Measurements from ENCODE around the gene PCMT1. TPM values are rescaled to one million over a fixed set of nuclear protein-coding genes. Genes with fewer than 3 reads are reported as not detected.
"Not testable (repeated sequence)": the region's sequence is repeated elsewhere in the genome, so short reads cannot be mapped to it uniquely, and the experiment has no call there.

Gene PCMT1
- total and polyA plus RNA-seq, 2 of the 13 experiments (the other 11 are each of a cell fraction or from before 2014, with no cell fraction given): 112 to 169 TPM

DNA sequence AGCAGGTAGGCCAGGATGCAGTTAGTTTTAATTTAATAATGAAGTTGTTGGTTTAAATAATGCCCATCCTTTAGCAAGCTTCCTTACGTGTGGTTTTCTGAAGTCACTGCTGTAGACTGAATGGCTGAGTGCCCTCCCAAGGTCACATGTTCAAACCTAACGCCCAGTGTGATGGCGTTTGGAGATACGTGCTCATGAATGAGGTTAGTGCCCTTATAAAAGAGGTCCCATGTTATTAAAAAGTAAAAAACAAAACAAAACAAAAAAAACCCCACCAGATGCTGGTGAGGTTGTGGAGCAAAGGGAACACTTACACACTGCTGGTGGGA lies 98.4 kb downstream of the PCMT1 start:
- no TSS peak for BruUV-seq (replicated peaks)
- Histone ChIP-seq H3K27ac (ENCODE audit: extremely low read length, insufficient read depth, low read length) (no peak overlapping the region), H3K4me2 (ENCODE audit: low read depth, low read length) (no peak overlapping the region), H3K79me2 (ENCODE audit: insufficient read depth, low read length) (no peaks in the 10 kb centered on the region), H3K27me3 (ENCODE audit: control insufficient read depth in 1 of 2, insufficient read depth in 2 of 2, low read length in 2 of 2) (no peaks in the 10 kb centered on the region), H4K20me1 (ENCODE audit: insufficient read depth, low read length) (peaks cover 6% of the 10 kb centered on the region; the same call in 1 of the 2 replicates), H3K9ac (ENCODE audit: insufficient read depth, low read depth, low read length) (no peak overlapping the region), H3K36me3 (replicated peaks in 1 of 2; ENCODE audit: control insufficient read depth in 1 of 2, insufficient read depth in 2 of 2, low read length in 2 of 2) (peaks cover 0 to 31% of the 10 kb centered on the region in 2 experiments; a peak in 3 of 5 replicates), H3K4me1 (ENCODE audit: insufficient read depth, low read length) (peaks cover 33% of the 10 kb centered on the region), H2AFZ (ENCODE audit: low read length) (no peak overlapping the region), H3K9me3 (ENCODE audit: low read length) (no peaks in the 10 kb centered on the region), H3K4me3 (replicated peaks in 1 of 3; ENCODE audit: insufficient read depth in 1 of 3, low read depth in 2 of 3, low read length in 3 of 3) (no peak overlapping the region)
- no peak for FAIRE-seq
- ChIA-PET CTCF (ENCODE audit: low intra/inter-chr PET ratio, low total read pairs) (no interaction called here), POLR2A (interaction anchor here (1.5 to 3.3 kb wide), 2 partner anchors 14 to 17 kb away, joined by 6 to 56 read pairs; partner anchors contain the start of gene LRP11)
- intact Hi-C loops (cut with micrococcal nuclease; ENCODE audit: unreplicated experiment) (loop anchor here (1.0 kb wide), 1 partner anchor 12 kb away; no protein-coding TSS in a partner anchor), in situ Hi-C loops (cut with HindIII; ENCODE audit: extremely low pct_ligation_motif_present, low pct_unique_long_range_greater_than_20kb) (loop anchor here (10.0 kb wide), 1 partner anchor 157 kb away; no protein-coding TSS in a partner anchor)
- ATAC-seq: no peak
- 0 out of 2 replicates have a peak, but pooled peaks have one; percentile 4 for TF ChIP-seq AHDC1 (CRISPR knock-in tag; IDR thresholded peaks at IDR 0.05; ENCODE audit: borderline replicate concordance)
- TF ChIP-seq, protein P1, sequence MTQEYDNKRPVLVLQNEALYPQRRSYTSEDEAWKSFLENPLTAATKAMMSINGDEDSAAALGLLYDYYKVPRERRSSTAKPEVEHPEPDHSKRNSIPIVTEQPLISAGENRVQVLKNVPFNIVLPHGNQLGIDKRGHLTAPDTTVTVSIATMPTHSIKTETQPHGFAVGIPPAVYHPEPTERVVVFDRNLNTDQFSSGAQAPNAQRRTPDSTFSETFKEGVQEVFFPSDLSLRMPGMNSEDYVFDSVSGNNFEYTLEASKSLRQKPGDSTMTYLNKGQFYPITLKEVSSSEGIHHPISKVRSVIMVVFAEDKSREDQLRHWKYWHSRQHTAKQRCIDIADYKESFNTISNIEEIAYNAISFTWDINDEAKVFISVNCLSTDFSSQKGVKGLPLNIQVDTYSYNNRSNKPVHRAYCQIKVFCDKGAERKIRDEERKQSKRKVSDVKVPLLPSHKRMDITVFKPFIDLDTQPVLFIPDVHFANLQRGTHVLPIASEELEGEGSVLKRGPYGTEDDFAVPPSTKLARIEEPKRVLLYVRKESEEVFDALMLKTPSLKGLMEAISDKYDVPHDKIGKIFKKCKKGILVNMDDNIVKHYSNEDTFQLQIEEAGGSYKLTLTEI (CRISPR knock-in tag; conservative IDR thresholded peaks at IDR 0.05): no peak
- no peak for TF ChIP-seq ZNF776 (CRISPR knock-in tag; IDR thresholded peaks at IDR 0.05)
- TF ChIP-seq HDAC1 (CRISPR knock-in tag; IDR thresholded peaks at IDR 0.05): 0 out of 2 replicates have a peak, but pooled peaks have one; percentile 9
- 94% methylated on average over 4 of the region's 4 CpGs for WGBS (ENCODE audit: low lambda C conversion rate)
- no peak for DNase-seq (ENCODE audit: low spot score)

- H4K20me1 ChIP-seq (ENCODE audit: insufficient read depth, low read length); FAIRE-seq; BruUV-seq (replicated peaks); H3K9me3 ChIP-seq (ENCODE audit: low read length); H3K9ac ChIP-seq (ENCODE audit: insufficient read depth, low read depth, low read length); H3K79me2 ChIP-seq (ENCODE audit: insufficient read depth, low read length); DNase-seq (ENCODE audit: low spot score); ATAC-seq; CTCF ChIA-PET (ENCODE audit: low intra/inter-chr PET ratio, low total read pairs); H3K4me3 ChIP-seq (replicated peaks in 1 of 3; ENCODE audit: insufficient read depth in 1 of 3, low read depth in 2 of 3, low read length in 3 of 3); H3K27me3 ChIP-seq (ENCODE audit: control insufficient read depth in 1 of 2, insufficient read depth in 2 of 2, low read length in 2 of 2); intact Hi-C loops (cut with micrococcal nuclease; ENCODE audit: unreplicated experiment); H2AFZ ChIP-seq (ENCODE audit: low read length); H3K4me2 ChIP-seq (ENCODE audit: low read depth, low read length); H3K27ac ChIP-seq (ENCODE audit: extremely low read length, insufficient read depth, low read length): not testable (repeated sequence)
- POLR2A ChIA-PET: interaction anchor here (3.3 kb wide), 1 partner anchor 14 kb away, joined by 56 read pairs; the partner anchor contains the start of gene LRP11
- in situ Hi-C loops (cut with HindIII; ENCODE audit: extremely low pct_ligation_motif_present, low pct_unique_long_range_greater_than_20kb): loop anchor here (10.0 kb wide), 1 partner anchor 156 kb away; no protein-coding TSS in a partner anchor
- WGBS (ENCODE audit: low lambda C conversion rate): over 99% methylated on average over 4 of the region's 4 CpGs
- H3K36me3 ChIP-seq (replicated peaks in 1 of 2; ENCODE audit: control insufficient read depth in 1 of 2, insufficient read depth in 2 of 2, low read length in 2 of 2): peaks cover 0 to 31% of the 10 kb centered on the region in 2 experiments; a peak in 3 of 5 replicates
- peaks cover 33% of the 10 kb centered on the region for H3K4me1 ChIP-seq (ENCODE audit: insufficient read depth, low read length)
Observed at GRCh38 chr6:149848343-149848742, 98.8 kb downstream of the PCMT1 start.
